Activated CD4-positive, alpha-beta T cell treated with anti-CD3 and anti-CD28 coated beads for 48 hours (primary cell): ENCODE results near the gene DAPK1.

Experiments
- DNase-seq: peaks from one replicate; pipeline ENCODE4 v3.0.0-alpha.2; 2020

DAPK1 gene

GRCh38 chr9:87751423-87751822, 253.8 kb downstream of the DAPK1 start:
- no peak for DNase-seq

DNA sequence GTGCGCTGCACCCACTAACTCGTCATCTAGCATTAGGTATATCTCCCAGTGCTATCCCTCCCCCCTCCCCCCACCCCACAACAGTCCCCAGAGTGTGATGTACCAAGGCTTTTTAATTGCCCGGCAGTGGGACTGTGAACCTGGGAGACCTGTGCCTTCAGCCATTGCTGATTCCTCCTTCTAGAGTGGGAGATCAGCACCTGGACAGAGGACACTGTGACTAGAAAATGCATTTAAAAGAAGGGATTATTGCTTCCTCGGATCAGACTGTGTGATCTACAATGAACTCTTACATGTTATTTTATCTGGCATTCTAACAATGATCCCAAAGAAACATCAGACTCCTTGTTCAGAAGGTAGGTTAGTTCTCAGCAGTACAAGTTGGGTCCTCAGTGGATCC, 254.2 kb downstream of the DAPK1 start:
- no peak for DNase-seq

- DNase-seq: no peak
These were observed 255.6 kb downstream of the DAPK1 start for GRCh38 chr9:87753313-87753712.
